Right lung (tissue), 5 donors: Measurements from ENCODE around the gene POLR1E. TPM values are rescaled to one million over a fixed set of nuclear protein-coding genes. Genes with fewer than 3 reads are reported as not detected.

Source experiments
- DNase-seq, 2 donors: peaks; one replicate each; pipeline ENCODE4 v3.0.0-alpha.2; 2013
- polyA plus RNA-seq, 5 donors: library from polyadenylated mRNA; unstranded; fragments of 120-200 nt; gene quantifications; one replicate each; pipeline versions ENCODE4 v1.2.1 to v1.2.3, GENCODE V29; 2013; ENCODE audit warnings: inconsistent platforms in 1 of 5, low replicate concordance in 1 of 5; ENCODE audit not compliant: insufficient read length in 5 of 5, insufficient read depth in 1 of 5

Gene POLR1E
- polyA plus RNA-seq, 5 donors: 22.3 to 29.9 (median 29.2) TPM

DNA sequence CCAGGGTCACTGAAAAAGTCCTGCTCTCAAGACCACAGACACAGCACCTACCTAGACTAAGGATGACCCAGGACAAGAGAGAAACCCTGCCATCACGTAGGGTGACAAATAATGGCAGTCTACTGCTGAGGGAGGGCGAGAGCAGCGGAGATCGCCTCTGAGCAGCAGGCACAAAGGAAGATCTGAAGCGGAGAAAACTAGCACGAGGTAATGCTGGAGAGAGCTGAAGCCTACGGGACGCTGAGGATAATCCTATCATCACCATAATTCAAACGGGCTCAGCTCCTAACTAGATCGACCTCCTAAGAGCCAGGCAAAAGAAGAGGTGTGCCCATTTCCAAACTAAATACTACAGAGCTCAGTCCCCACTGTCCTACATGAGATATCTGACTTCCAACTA lies 49.2 kb downstream of the POLR1E start:
- no peak for DNase-seq

DNA sequence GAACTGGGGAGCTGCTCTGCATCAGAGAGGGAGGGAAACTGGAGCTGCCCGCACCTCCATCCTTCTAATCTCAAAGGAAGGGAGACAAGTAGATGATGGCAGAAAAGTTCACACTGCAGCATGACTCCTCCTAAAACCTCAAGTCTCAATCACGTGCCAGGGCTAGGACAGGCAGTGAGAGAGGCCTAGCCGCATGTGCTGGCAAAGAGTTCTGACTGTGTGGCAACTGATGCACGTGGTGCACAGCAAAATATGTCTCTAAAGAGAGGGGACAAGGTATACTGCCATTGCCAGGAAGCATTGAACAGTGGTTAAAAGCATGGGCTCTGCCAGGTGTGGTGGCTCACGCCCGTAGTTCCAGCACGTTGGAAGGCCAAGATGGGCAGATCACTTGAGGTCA lies 52.4 kb downstream of the POLR1E start:
- no peak for DNase-seq

DNA sequence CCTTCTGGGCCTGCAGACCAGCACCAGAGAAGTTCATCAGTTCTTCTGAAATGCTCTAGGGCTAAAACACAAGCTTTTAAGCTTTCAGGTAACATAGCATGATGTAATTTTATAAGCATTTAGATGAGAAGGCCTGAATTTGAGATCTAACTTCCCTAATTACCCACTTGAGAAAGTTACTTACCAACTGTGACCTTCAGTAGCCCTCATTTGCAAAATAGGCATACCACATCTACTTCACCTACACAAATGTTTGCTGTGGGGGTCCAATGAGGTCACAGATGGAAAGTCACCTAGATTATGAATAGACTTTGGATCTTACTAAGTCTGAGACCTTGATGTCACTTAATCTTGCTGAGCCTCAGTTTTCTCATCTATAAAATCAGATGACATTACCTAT lies 53.9 kb downstream of the POLR1E start:
- DNase-seq: no peak

DNA sequence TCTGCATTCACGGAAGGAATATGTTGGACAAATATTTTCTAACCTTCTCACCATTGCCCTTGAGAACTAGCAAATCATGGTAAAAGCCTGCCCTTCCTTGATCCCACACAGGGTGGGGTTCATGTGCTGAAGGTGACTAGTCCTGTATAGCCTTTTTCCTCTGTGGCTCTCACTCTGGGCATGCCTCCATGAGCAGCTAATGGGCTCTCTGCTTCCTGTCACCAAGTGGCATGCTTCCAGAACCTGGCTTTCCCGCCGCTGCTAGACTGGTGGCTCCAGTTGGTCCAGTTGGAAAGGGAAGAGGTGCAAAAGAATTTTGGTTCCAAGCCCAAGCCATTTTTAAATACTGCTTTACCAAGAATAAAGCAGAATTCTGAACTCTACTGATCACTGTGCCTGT lies 54.9 kb downstream of the POLR1E start:
- DNase-seq: no peak

DNA sequence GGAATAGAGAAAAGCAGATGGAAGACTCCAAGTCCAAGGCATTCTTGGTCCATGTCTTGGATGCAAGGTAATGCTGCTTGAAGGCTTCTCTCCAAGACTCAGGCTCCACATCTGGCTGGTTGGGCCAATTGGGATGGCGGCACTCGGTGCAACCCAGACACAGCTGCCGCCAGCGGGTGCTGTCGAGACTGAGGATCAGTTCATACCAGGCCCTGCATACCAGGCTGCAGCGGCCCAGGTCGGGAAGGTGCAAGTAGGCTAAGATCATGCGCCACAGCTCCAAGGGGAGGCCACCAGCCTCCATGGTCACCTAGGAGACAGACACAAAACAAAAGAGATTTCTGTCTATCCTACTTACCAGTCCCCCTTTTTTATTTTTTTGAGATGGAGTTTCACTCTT lies 55.7 kb downstream of the POLR1E start:
- no peak for DNase-seq

DNA sequence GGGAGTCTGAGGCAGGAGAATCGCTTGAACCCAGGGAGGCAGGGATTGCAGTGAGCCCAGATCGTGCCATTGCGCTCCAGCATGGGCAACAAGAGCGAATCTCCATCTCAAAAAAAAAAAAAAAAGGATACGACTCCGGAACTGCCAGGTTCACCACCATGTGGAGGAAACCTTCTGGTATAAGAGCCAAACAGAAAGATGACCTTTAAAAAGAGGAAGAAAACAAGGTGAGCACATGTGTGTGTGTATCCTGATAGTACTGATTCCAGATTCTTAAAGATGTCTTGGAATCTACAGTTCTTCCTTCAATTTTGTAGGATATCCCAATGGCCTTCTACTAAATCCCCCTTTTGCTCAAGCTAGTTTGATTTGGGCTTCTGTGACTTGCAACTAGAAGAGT lies 56.7 kb downstream of the POLR1E start:
- DNase-seq: no peak

DNA sequence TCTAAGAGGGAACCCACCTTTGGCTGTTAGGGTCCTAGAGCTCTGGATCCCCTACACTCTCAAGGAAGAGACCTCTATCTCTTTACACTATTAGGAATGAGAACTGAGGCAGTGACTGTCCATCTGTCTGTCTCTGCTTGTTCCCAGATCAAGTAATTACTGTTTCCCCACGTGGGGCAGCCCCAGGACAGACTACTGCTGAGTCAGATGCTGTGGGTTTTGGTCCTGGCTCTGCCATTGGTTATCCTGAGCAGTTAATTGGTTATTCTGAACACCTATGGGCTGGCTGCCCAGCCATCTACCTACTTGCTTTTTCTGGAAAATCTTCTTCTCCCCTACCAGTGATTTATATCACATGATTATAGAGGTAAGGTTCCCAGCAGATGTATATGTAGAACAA lies 57.1 kb downstream of the POLR1E start:
- no peak for DNase-seq

DNA sequence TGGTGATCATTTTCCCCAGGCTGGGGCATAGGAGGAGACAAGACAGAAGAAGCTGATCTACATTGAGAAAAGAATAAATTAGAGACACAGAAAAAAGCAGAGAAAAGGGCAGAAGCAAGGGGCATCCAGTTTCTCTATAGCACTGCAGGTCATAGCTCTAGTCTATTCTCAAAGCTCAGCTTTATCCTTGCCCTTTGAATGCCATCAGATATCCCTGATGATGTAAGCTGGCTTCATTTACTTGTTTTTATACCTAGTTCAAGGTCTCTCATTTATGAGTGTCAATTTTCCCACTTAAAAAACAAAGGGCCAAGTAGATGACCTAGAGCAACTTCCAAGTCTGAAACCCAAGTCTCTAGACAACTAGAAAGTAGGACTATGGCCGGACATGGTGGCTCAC lies 57.7 kb downstream of the POLR1E start:
- no peak for DNase-seq

DNA sequence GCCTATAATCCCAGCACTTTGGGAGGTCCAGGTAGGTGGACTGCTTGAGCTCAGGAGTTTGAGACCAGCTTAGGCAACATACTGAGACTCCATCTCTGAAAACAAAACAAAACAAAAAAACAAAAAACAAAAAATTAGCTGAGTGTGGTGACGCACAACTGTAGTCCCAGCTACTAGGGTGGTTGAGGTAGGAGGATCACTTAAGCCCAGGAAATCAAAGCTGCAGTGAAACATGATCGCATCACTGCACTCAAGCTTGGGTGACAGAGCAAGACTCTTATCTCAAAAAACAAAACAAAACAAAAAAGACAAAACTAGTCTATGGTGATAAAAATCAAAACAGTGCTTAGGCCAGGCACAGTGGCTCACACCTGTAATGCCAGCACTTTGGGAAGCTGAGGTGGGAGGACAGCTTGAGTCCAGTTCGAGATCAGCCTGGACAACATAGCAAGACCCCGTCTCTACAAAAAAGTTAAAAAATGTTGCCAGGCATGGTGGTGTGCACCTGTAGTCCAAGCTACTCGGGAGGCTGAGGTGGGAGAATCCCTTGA lies 61.7 kb downstream of the POLR1E start:
- DNase-seq: no peak

DNA sequence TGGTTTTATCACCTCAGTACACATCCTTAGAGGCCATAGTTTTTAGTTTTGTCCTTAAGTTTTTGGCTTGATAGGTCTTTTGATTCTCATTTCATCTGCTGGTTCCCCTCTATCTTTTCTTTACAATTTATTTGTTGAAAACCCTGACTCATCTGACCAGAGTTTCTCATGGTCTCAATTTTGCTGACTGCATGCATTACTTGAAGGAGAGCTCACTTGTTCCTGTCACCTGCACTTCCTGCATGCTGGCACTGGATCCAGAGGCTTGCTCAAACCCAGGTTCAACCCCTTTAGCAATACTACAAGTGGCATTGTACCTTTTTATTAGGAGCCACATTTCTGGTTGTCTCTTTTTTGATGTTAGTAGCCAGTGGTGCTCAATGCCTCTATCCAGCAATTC lies 63.8 kb downstream of the POLR1E start:
- no peak for DNase-seq

DNA sequence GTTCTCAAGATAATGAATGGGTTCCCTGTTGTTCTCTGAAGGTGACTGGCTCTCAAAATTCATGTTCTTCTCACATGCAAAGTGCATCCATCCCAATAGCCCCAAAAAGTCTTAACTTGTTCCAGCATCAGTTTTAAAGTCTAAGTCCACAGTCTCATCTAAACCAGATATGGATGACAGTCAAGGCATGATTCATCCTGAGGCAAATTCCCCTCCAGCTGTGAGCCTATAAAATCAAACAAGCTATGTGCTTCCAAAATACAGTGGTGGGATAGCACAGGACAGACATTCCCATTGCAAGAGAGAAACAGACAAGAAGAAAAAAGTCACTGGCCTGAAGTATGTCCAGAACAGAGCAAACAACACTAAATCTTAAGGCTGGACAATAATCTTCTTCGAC lies 65.0 kb downstream of the POLR1E start:
- no peak for DNase-seq

DNA sequence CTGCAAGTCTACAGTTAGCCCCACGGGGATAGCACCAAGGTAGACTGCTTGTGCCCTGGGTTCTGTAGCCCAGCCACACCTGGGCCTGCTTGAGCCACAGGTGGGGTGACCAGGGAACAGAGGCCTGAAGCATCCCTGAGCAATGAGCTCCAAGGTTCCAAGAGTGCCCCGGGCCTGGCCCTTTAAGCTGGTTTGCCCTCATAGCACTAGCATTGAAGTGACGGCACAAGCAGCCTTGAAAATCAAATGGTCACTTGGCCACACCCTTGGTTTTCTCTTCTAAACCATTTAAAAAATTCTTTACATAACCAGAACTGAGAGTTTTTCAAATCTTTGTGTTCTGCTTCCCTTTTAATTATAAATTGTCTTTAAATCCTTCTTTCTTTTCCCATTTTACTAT lies 65.7 kb downstream of the POLR1E start:
- DNase-seq: no peak

DNA sequence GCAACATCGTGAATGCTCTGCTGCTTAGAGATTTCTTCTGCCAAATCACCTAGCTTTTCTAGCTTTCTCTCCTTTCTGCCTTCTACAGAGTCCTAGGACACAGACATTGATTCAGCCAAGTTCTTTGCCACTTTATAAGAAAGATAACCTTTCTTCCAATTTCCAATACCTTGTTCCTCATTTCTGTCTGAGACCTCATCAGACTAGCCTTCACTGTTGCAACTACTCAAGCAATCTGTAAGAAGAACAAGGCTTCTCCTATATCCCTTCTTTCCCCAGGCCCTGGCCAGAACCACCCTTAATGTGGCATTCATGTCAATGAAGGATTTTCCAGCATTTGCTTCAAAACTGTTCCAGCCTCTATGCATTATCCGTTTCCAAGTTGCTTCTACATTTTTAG lies 66.1 kb downstream of the POLR1E start:
- DNase-seq: no peak

Other genes with a start within 250 kb of the POLR1E start
- 100 to 1,000 TPM in 3 of 5 donors, 10 to 100 TPM in 2; 89.1 to 142 (median 107) TPM for gene GRHPR, start 63.3 kb upstream of the POLR1E start, polyA plus RNA-seq
- gene ZBTB5, start 20.5 kb upstream of the POLR1E start, polyA plus RNA-seq: 10 to 100 TPM; 21.8 to 28.7 (median 26.7) TPM
- 10 to 100 TPM in 2 of 5 donors, 1 to 10 TPM in 3; 8.3 to 10.6 (median 10.0) TPM for gene FBXO10, start 90.4 kb downstream of the POLR1E start, polyA plus RNA-seq
- gene TOMM5, start 106.6 kb downstream of the POLR1E start, polyA plus RNA-seq: 100 to 1,000 TPM in 4 of 5 donors, 10 to 100 TPM in 1; 95.3 to 126 (median 111) TPM
- under 1 TPM; 0.05 to 0.74 (median 0.14) TPM for gene FRMPD1, start 165.0 kb downstream of the POLR1E start, polyA plus RNA-seq